Thoracic aorta (tissue), 2 donors: ENCODE measurements around the gene ARID1B. TPM values are rescaled to one million over a fixed set of nuclear protein-coding genes. Genes with fewer than 3 reads are reported as not detected.

Experiments
- ATAC-seq: fragments of 150-250 bp; one replicate; pipeline ENCODE4 v1.8.0; 2017; ENCODE audit warnings: low read depth; ENCODE audit not compliant: insufficient number of reproducible peaks, low FRiP score
- DNase-seq: peaks from one replicate; pipeline ENCODE4 v3.0.0-alpha.2; 2020; ENCODE audit warnings: low spot score
- H3K27ac ChIP-seq, 2 donors: fragments of 200-600 bp; sonication (generic); 1 replicate in 1 of 2; 2 replicates in 1 of 2; pipeline ENCODE4 v1.5.1; 2016; ENCODE audit warnings: mild to moderate bottlenecking in 2 of 2, moderate library complexity in 2 of 2
- H3K27me3 ChIP-seq: fragments of 200-600 bp; sonication (generic); replicated peaks from 2 replicates; pipeline ENCODE4 v1.6.0; 2016; ENCODE audit warnings: mild to moderate bottlenecking; ENCODE audit not compliant: insufficient read depth
- H3K36me3 ChIP-seq: fragments of 200-600 bp; sonication (generic); one replicate; pipeline ENCODE4 v1.5.1; 2016
- H3K4me1 ChIP-seq, 2 donors: fragments of 200-600 bp; sonication (generic); 1 replicate in 1 of 2; 2 replicates in 1 of 2; pipeline versions ENCODE4 v1.5.1 to v1.6.0; 2016; ENCODE audit warnings: low read depth in 2 of 2, mild to moderate bottlenecking in 1 of 2; ENCODE audit not compliant: control insufficient read depth in 1 of 2
- H3K4me3 ChIP-seq: fragments of 200-600 bp; sonication (generic); 2 replicates; pipeline ENCODE4 v1.5.1; 2016; ENCODE audit warnings: mild to moderate bottlenecking
- H3K9me3 ChIP-seq: fragments of 200-600 bp; sonication (generic); 2 replicates; pipeline ENCODE4 v1.5.1; 2016
- CTCF ChIP-seq: fragments of 200-600 bp; sonication (generic); IDR thresholded peaks from one replicate; pipeline ENCODE4 v1.5.1; 2019; ENCODE audit warnings: antibody characterized with exemption
- total RNA-seq, 2 donors: library from RNA; depleted of rRNA; stranded (reverse); fragments of >200 nt; gene quantifications; one replicate each; pipeline versions ENCODE4 v1.1.0 to v1.2.3, GENCODE V29; 2016

ARID1B gene
- total RNA-seq, 2 donors from 2014 or later: 120 to 158 TPM

GRCh38 chr6:156989159-156989806, 212.1 kb downstream of the ARID1B start:
- Histone ChIP-seq H3K36me3 (no peaks in the 10 kb centered on the region), H3K9me3 (no peaks in the 10 kb centered on the region), H3K27me3 (no peaks in the 10 kb centered on the region), H3K27ac (no peak overlapping the region), H3K4me3 (no peak overlapping the region), H3K4me1 (peaks cover 10 to 25% of the 10 kb centered on the region in 2 donors)
- no peak for DNase-seq
- no peak for TF ChIP-seq CTCF
- ATAC-seq: no peak

GRCh38 chr6:156992020-156992804, 215.0 kb downstream of the ARID1B start:
- H3K4me1 ChIP-seq: peaks cover 7 to 21% of the 10 kb centered on the region in 2 donors
- TF ChIP-seq CTCF: no peak
- H3K4me3 ChIP-seq: no peak overlapping the region
- no peaks in the 10 kb centered on the region for H3K27me3 ChIP-seq
- DNase-seq (no peak), ATAC-seq (no peak)
- H3K36me3 ChIP-seq: no peaks in the 10 kb centered on the region
- H3K9me3 ChIP-seq: no peaks in the 10 kb centered on the region
- no peak overlapping the region for H3K27ac ChIP-seq

GRCh38 chr6:156993713-156994112, 216.5 kb downstream of the ARID1B start:
- Histone ChIP-seq H3K9me3 (no peaks in the 10 kb centered on the region), H3K36me3 (no peaks in the 10 kb centered on the region), H3K4me1 (peaks cover 7 to 14% of the 10 kb centered on the region in 2 donors), H3K4me3 (no peak overlapping the region), H3K27me3 (no peaks in the 10 kb centered on the region), H3K27ac (no peak overlapping the region)
- no peak for DNase-seq
- TF ChIP-seq CTCF: no peak
- ATAC-seq: no peak

GRCh38 chr6:156994215-156995076, 217.3 kb downstream of the ARID1B start:
- no peak overlapping the region for H3K27ac ChIP-seq
- TF ChIP-seq CTCF: no peak
- DNase-seq (no peak), ATAC-seq (no peak)
- no peaks in the 10 kb centered on the region for H3K27me3 ChIP-seq
- H3K36me3 ChIP-seq: no peaks in the 10 kb centered on the region
- H3K4me1 ChIP-seq: peaks cover 7 to 12% of the 10 kb centered on the region in 2 donors
- no peaks in the 10 kb centered on the region for H3K9me3 ChIP-seq
- H3K4me3 ChIP-seq: no peak overlapping the region

- H3K27me3 ChIP-seq: no peaks in the 10 kb centered on the region
- no peak for TF ChIP-seq CTCF
- H3K9me3 ChIP-seq: no peaks in the 10 kb centered on the region
- DNase-seq (no peak), ATAC-seq (no peak)
- H3K36me3 ChIP-seq: no peaks in the 10 kb centered on the region
- peaks cover 7 to 12% of the 10 kb centered on the region in 2 donors for H3K4me1 ChIP-seq
- no peak overlapping the region for H3K4me3 ChIP-seq
- no peak overlapping the region for H3K27ac ChIP-seq
These were observed 218.3 kb downstream of the ARID1B start for GRCh38 chr6:156995502-156995901.
